D721Med (cell line): ENCODE measurements around the gene OPRM1.

Experiments
- DNase-seq: peaks from one replicate; pipeline ENCODE4 v3.0.0; 2011; ENCODE audit warnings: low spot score; ENCODE audit not compliant: insufficient read length
- FAIRE-seq: peaks from 2 replicates; lab custom pipeline; 2011; peaks lifted over from hg19 to GRCh38; lab: Jason Lieb, UNC
- CTCF ChIP-seq: IDR thresholded peaks from 2 replicates; pipeline ENCODE4 v1.5.1; 2012; ENCODE audit warnings: mild to moderate bottlenecking, control low read depth; ENCODE audit not compliant: insufficient read depth; ENCODE audit errors: missing control alignments

OPRM1 gene

GRCh38 chr6:154280521-154280920 is 241.5 kb downstream of the OPRM1 start:
- no peak for FAIRE-seq
- no peak for DNase-seq
- TF ChIP-seq CTCF, result no peak

- FAIRE-seq, result no peak
- TF ChIP-seq CTCF, result no peak
- DNase-seq, result no peak
Observed at GRCh38 chr6:154284313-154284853, 245.3 kb downstream of the OPRM1 start.

GRCh38 chr6:154285826-154286225 is 246.8 kb downstream of the OPRM1 start:
- DNase-seq, result no peak
- no peak for FAIRE-seq
- TF ChIP-seq CTCF, result no peak

GRCh38 chr6:154289818-154290508 is 250.9 kb downstream of the OPRM1 start:
- DNase-seq (no peak), FAIRE-seq (no peak)
- TF ChIP-seq CTCF, result no peak

- no peak for FAIRE-seq
- no peak for DNase-seq
- no peak for TF ChIP-seq CTCF
Observed at GRCh38 chr6:154292066-154292465, 253.0 kb downstream of the OPRM1 start.

- no peak for FAIRE-seq
- no peak for TF ChIP-seq CTCF
- no peak for DNase-seq
Observed at GRCh38 chr6:154292855-154293519, 253.9 kb downstream of the OPRM1 start.

- no peak for DNase-seq
- no peak for FAIRE-seq
- no peak for TF ChIP-seq CTCF
Observed at GRCh38 chr6:154295733-154296132, 256.7 kb downstream of the OPRM1 start.
